Stimulated activated CD8-positive, alpha-beta memory T cell treated with anti-CD3 and anti-CD28 coated beads, Interleukin-15, amount 100 ng/mL, for 48 hours (primary cell): ENCODE measurements around the gene CRIM1.

Experiments used
- DNase-seq, 2 donors: peaks; one replicate each; pipeline ENCODE4 v3.0.0-alpha.2; 2020; ENCODE audit warnings: low read depth in 2 of 2

CRIM1 gene

GRCh38 chr2:36453652-36454051 is 98.1 kb downstream of the CRIM1 start:
- DNase-seq = no peak

- DNase-seq = no peak
Observed at GRCh38 chr2:36455011-36455410, 99.4 kb downstream of the CRIM1 start.

GRCh38 chr2:36455788-36456187 is 100.2 kb downstream of the CRIM1 start:
- DNase-seq = no peak

- DNase-seq = no peak
Observed at GRCh38 chr2:36456227-36457175, 100.9 kb downstream of the CRIM1 start.

- no peak for DNase-seq
Observed at GRCh38 chr2:36458106-36458505, 102.5 kb downstream of the CRIM1 start.

- DNase-seq = no peak
Observed at GRCh38 chr2:36459725-36460137, 104.2 kb downstream of the CRIM1 start.

- no peak for DNase-seq
Observed at GRCh38 chr2:36461039-36461681, 105.6 kb downstream of the CRIM1 start.

- no peak for DNase-seq
Observed at GRCh38 chr2:36462311-36462935, 106.8 kb downstream of the CRIM1 start.

GRCh38 chr2:36463365-36463764 is 107.8 kb downstream of the CRIM1 start:
- DNase-seq = no peak

- no peak for DNase-seq
Observed at GRCh38 chr2:36464006-36464721, 108.6 kb downstream of the CRIM1 start.

- no peak for DNase-seq
Observed at GRCh38 chr2:36466135-36466534, 110.6 kb downstream of the CRIM1 start.

- DNase-seq = no peak
Observed at GRCh38 chr2:36468463-36469105, 113.0 kb downstream of the CRIM1 start.

GRCh38 chr2:36469106-36469477 is 113.5 kb downstream of the CRIM1 start:
- DNase-seq = no peak

GRCh38 chr2:36469710-36470109 is 114.1 kb downstream of the CRIM1 start:
- DNase-seq = no peak

- DNase-seq = no peak
Observed at GRCh38 chr2:36473230-36473629, 117.7 kb downstream of the CRIM1 start.

GRCh38 chr2:36476411-36476810 is 120.8 kb downstream of the CRIM1 start:
- no peak for DNase-seq

- DNase-seq = no peak
Observed at GRCh38 chr2:36477315-36477714, 121.7 kb downstream of the CRIM1 start.

GRCh38 chr2:36477746-36478145 is 122.2 kb downstream of the CRIM1 start:
- no peak for DNase-seq

GRCh38 chr2:36478332-36478738 is 122.8 kb downstream of the CRIM1 start:
- DNase-seq = no peak

GRCh38 chr2:36478999-36479398 is 123.4 kb downstream of the CRIM1 start:
- no peak for DNase-seq

- DNase-seq = no peak
Observed at GRCh38 chr2:36479406-36479805, 123.8 kb downstream of the CRIM1 start.
